Activated naive CD4-positive, alpha-beta T cell treated with anti-CD3 and anti-CD28 coated beads for 36 hours (primary cell): Measurements from ENCODE around the gene FAS. TPM values are rescaled to one million over a fixed set of nuclear protein-coding genes. Genes with fewer than 3 reads are reported as not detected.
A peak's percentile ranks its signal among the peaks of the same experiment; 100 is the strongest.

Experiments used
- CTCF ChIA-PET: fragments of 350-600 bp; sonication (Branson Sonifier 250); formaldehyde crosslinking; loops from one replicate; lab custom pipeline; 2021; ENCODE audit warnings: antibody characterized with exemption; lab: Charles Lee
- DNase-seq: peaks from one replicate; pipeline ENCODE4 v3.0.0-alpha.2; 2020
- H3K27ac Mint-ChIP-seq: one replicate; pipeline ENCODE4 v1.8.0; 2021; ENCODE audit warnings: mild to moderate bottlenecking, mixed read lengths
- H3K27me3 Mint-ChIP-seq: one replicate; pipeline ENCODE4 v1.8.0; 2021; ENCODE audit warnings: low read depth, mixed read lengths
- H3K36me3 Mint-ChIP-seq: one replicate; pipeline ENCODE4 v1.8.0; 2021; ENCODE audit warnings: low read depth, mixed read lengths
- H3K4me1 Mint-ChIP-seq: one replicate; pipeline ENCODE4 v1.8.0; 2021; ENCODE audit warnings: low read depth, mixed read lengths
- H3K4me3 Mint-ChIP-seq: one replicate; pipeline ENCODE4 v1.8.0; 2021; ENCODE audit warnings: mild to moderate bottlenecking, moderate library complexity, mixed read lengths
- H3K9me3 Mint-ChIP-seq: one replicate; pipeline ENCODE4 v1.8.0; 2021; ENCODE audit warnings: mixed read lengths
- intact Hi-C: fragments of 100-400 bp; cut with micrococcal nuclease; formaldehyde crosslinking; loops from one replicate; pipeline ENCODE4 v1.15.1; 2023
- total RNA-seq, 2 experiments: library from RNA; stranded (reverse); gene quantifications; one replicate each; pipeline ENCODE4 v1.2.3, GENCODE V29; 2021

FAS gene
- total RNA-seq, 2 experiments from 2014 or later: 69.3 to 72.9 TPM

DNA sequence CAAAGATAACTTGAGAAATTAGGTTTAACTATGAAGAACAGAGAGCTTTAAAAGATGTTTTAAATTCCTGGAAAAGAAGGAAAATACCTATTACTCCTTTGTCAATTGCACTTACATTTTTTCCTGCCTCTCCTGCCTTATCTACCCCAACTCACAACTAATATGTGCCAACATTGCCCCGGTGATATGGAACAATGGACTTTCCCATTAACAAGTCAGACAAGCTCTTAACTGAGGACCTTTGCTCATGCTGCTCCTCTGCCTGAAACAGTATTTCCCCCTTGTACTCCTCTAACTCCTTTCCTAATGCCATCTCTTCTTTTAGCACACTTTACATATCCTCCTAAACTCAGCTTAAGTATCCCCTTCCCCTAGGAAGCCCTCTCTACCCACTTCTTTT lies 33.2 kb upstream of the FAS start:
- CTCF ChIA-PET: no interaction called here
- intact Hi-C loops: no loop called here
- Mint-ChIP-seq H3K9me3 (no peaks in the 10 kb centered on the region), H3K27ac (no peak overlapping the region), H3K4me1 (peaks cover 20% of the 10 kb centered on the region), H3K27me3 (no peaks in the 10 kb centered on the region), H3K36me3 (no peaks in the 10 kb centered on the region), H3K4me3 (no peak overlapping the region)
- DNase-seq: no peak

DNA sequence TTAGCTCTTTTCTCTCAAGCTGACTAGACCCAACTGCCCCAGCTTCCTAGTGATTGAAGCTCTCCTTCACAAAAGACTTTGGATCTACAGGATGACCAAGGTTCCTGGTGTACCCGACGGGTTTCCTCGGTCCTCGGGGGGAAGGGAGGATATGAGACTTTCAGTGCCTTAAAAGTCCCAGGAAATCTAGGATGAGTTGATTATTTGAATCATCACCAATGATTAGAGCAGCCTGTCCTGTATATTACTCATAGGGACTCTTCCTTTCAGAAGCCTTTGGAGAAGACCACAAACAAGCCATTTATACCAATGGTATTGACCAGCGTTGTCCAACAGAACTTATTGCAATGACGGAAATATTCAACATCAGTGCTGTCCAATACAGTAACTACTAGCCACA lies 31.9 kb upstream of the FAS start:
- Mint-ChIP-seq H3K9me3 (no peaks in the 10 kb centered on the region), H3K27ac (no peak overlapping the region), H3K36me3 (no peaks in the 10 kb centered on the region), H3K4me3 (no peak overlapping the region), H3K4me1 (peaks cover 24% of the 10 kb centered on the region), H3K27me3 (no peaks in the 10 kb centered on the region)
- intact Hi-C loops: no loop called here
- CTCF ChIA-PET: interaction anchor here (0.9 kb wide), 1 partner anchor 127 kb away, joined by 3 read pairs; no protein-coding TSS in a partner anchor
- no peak for DNase-seq

DNA sequence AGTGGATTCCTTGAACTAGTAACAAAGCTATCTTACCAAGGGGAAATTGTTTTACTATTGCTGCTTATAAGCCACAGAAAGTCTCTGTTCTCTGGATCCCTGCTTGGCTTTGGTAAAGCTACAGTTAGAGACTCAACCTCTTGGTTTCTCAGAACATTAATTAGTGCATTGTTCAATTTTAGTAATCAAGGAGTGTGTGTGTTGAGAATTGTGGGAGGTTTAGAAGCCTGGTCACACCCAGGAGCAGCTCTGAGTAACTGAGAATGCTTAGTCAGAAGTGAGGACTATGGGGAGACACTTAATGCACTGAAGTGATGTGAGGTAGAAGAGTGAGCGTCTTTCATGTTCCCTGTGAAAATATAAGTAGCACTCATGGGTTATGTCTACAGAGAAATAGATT lies 29.8 kb upstream of the FAS start:
- Mint-ChIP-seq H3K4me3 (no peak overlapping the region), H3K4me1 (peaks cover 24% of the 10 kb centered on the region), H3K27me3 (no peaks in the 10 kb centered on the region), H3K36me3 (no peaks in the 10 kb centered on the region), H3K9me3 (no peaks in the 10 kb centered on the region), H3K27ac (no peak overlapping the region)
- CTCF ChIA-PET: interaction anchor here (0.5 to 1.4 kb wide), 2 partner anchors 31 to 257 kb away, joined by 3 to 4 read pairs; no protein-coding TSS in a partner anchor
- peak; percentile 32 for DNase-seq
- intact Hi-C loops: loop anchor here (1.0 kb wide), 3 partner anchors 14 to 40 kb away; partner anchors contain the start of gene FAS

GRCh38 chr10:88961266-88961665 lies 29.3 kb upstream of the FAS start:
- no peaks in the 10 kb centered on the region for H3K27me3 Mint-ChIP-seq

DNA sequence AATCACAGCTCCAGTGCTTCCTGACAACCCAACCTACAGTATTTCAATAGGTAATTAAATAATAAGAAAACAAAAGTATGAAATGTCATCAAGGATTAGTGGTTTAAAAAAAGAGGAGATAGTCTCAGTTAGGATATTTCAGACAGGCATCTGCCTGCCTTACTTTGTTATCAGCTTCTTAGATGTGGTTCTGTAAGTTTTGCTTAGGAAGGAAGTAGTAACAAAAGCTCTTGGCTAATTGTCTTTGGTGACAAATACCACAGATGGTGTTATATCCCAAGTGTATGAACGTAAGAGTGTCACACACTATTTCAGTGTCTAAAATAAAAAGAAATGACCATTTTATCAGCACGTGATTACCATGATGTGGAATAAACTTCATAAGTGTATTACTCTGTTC lies 28.3 kb upstream of the FAS start:
- intact Hi-C loops: no loop called here
- Mint-ChIP-seq H3K27me3 (no peaks in the 10 kb centered on the region), H3K9me3 (no peaks in the 10 kb centered on the region), H3K27ac (no peak overlapping the region), H3K4me1 (peaks cover 24% of the 10 kb centered on the region), H3K4me3 (no peak overlapping the region), H3K36me3 (no peaks in the 10 kb centered on the region)
- CTCF ChIA-PET: interaction anchor here (0.9 to 1.4 kb wide), 3 partner anchors 28 to 256 kb away, joined by 3 read pairs; no protein-coding TSS in a partner anchor
- DNase-seq: no peak

More at GRCh38 chr10:88961266-88961665, 29.3 kb upstream of the FAS start:
- CTCF ChIA-PET: interaction anchor here (0.5 to 1.4 kb wide), 2 partner anchors 30 to 257 kb away, joined by 3 to 4 read pairs; no protein-coding TSS in a partner anchor
- no peaks in the 10 kb centered on the region for H3K9me3 Mint-ChIP-seq
- H3K27ac Mint-ChIP-seq: no peak overlapping the region
- H3K4me1 Mint-ChIP-seq: peaks cover 24% of the 10 kb centered on the region
- intact Hi-C loops: loop anchor here (1.0 kb wide), 3 partner anchors 14 to 40 kb away; partner anchors contain the start of gene FAS
- H3K4me3 Mint-ChIP-seq: no peak overlapping the region
- DNase-seq: no peak
- no peaks in the 10 kb centered on the region for H3K36me3 Mint-ChIP-seq

- CTCF ChIA-PET: interaction anchor here (0.8 to 1.1 kb wide), 3 partner anchors 9 to 128 kb away, joined by 3 read pairs; no protein-coding TSS in a partner anchor
- H3K4me1 Mint-ChIP-seq: peaks cover 24% of the 10 kb centered on the region
- no peaks in the 10 kb centered on the region for H3K9me3 Mint-ChIP-seq
- no peaks in the 10 kb centered on the region for H3K36me3 Mint-ChIP-seq
- no peak overlapping the region for H3K4me3 Mint-ChIP-seq
- intact Hi-C loops: no loop called here
- no peak overlapping the region for H3K27ac Mint-ChIP-seq
- no peak for DNase-seq
- no peaks in the 10 kb centered on the region for H3K27me3 Mint-ChIP-seq
These were observed 27.3 kb upstream of the FAS start for GRCh38 chr10:88963318-88963717.

DNA sequence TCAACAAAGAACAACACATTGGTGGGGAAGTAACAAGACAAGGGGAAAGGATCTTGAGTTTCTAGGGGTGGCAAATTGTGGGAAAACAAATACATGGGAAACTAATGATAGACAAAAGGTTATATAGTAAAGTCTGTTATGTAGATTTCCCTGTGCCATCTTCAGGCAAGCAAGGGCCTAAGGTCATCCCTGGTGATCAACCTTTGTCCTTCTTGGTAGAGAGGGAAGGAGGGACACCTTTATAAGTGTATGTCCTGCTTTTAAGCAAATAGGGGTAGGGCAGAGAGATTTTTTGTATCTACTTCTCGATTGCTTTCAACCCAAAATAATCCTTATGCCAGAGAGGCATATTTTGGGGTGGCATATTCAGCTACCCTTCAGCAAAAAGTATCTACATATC lies 26.2 kb upstream of the FAS start:
- intact Hi-C loops: no loop called here
- CTCF ChIA-PET: interaction anchor here (0.6 to 1.0 kb wide), 2 partner anchors 31 to 253 kb away, joined by 3 read pairs; no protein-coding TSS in a partner anchor
- H3K9me3 Mint-ChIP-seq: no peaks in the 10 kb centered on the region
- no peak overlapping the region for H3K4me3 Mint-ChIP-seq
- no peaks in the 10 kb centered on the region for H3K27me3 Mint-ChIP-seq
- H3K4me1 Mint-ChIP-seq: peaks cover 24% of the 10 kb centered on the region
- DNase-seq: no peak
- no peak overlapping the region for H3K27ac Mint-ChIP-seq
- H3K36me3 Mint-ChIP-seq: no peaks in the 10 kb centered on the region

- no peak for DNase-seq
- Mint-ChIP-seq H3K27me3 (no peaks in the 10 kb centered on the region), H3K4me1 (peaks cover 24% of the 10 kb centered on the region), H3K4me3 (no peak overlapping the region), H3K36me3 (no peaks in the 10 kb centered on the region), H3K27ac (no peak overlapping the region), H3K9me3 (no peaks in the 10 kb centered on the region)
- intact Hi-C loops: no loop called here
- CTCF ChIA-PET: interaction anchor here (0.7 kb wide), 1 partner anchor 252 kb away, joined by 3 read pairs; no protein-coding TSS in a partner anchor
These were observed 25.7 kb upstream of the FAS start for GRCh38 chr10:88964869-88965415.

- Mint-ChIP-seq H3K4me3 (no peak overlapping the region), H3K27ac (no peak overlapping the region), H3K36me3 (no peaks in the 10 kb centered on the region), H3K27me3 (no peaks in the 10 kb centered on the region), H3K4me1 (peaks cover 9% of the 10 kb centered on the region), H3K9me3 (no peaks in the 10 kb centered on the region)
- intact Hi-C loops: no loop called here
- CTCF ChIA-PET: no interaction called here
- DNase-seq: no peak
These were observed 23.8 kb upstream of the FAS start for GRCh38 chr10:88966797-88967196.

- Mint-ChIP-seq H3K9me3 (no peaks in the 10 kb centered on the region), H3K4me3 (no peak overlapping the region), H3K4me1 (no peaks in the 10 kb centered on the region), H3K27me3 (no peaks in the 10 kb centered on the region), H3K27ac (no peak overlapping the region), H3K36me3 (no peaks in the 10 kb centered on the region)
- intact Hi-C loops: no loop called here
- DNase-seq: no peak
- CTCF ChIA-PET: no interaction called here
These were observed 22.2 kb upstream of the FAS start for GRCh38 chr10:88968391-88968790.

DNA sequence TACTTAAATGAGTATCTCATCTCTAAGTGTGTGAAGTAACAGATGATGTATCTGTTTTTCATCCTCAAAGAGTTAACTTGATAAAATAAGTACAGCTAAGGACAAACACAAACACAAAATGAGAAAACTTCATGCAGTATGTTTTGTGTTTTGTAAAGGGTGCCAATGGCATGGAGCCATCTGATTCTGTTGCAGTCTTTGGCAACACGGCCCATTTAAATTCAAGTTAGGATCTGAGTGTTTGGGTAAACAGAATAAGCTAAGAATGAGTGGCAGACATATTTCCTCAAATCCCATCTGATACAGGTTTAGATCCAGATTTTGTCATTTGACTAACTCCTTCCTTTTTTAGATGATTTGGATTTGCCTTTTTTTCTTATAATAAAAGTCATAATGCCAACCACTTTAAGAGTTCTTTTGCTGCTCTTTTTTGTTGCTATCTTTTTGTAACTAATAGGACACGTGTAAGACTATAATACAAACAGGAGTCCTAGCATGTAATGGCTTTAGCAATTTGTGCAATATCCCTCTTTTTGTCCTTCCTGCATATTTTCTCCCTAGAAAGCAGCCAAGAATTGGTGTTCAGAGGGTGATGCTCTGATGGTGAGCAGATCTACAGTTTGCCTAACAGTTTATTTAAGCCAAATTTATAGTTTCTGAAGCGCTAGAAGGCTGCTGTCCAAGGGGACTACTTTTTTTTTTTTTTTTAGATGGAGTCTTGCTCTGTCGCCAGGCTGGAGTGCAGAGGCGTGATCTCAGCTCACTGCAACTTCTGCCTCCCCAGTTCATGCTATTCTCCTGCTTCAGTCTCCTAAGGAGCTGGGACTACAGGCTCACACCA lies 19.2 kb upstream of the FAS start:
- intact Hi-C loops: no loop called here
- DNase-seq: no peak
- Mint-ChIP-seq H3K36me3 (no peaks in the 10 kb centered on the region), H3K4me1 (peaks cover 8% of the 10 kb centered on the region), H3K4me3 (no peak overlapping the region), H3K9me3 (no peaks in the 10 kb centered on the region), H3K27me3 (no peaks in the 10 kb centered on the region), H3K27ac (no peak overlapping the region)
- CTCF ChIA-PET: interaction anchor here (1.2 kb wide), 1 partner anchor 18 kb away, joined by 3 read pairs; no protein-coding TSS in a partner anchor

DNA sequence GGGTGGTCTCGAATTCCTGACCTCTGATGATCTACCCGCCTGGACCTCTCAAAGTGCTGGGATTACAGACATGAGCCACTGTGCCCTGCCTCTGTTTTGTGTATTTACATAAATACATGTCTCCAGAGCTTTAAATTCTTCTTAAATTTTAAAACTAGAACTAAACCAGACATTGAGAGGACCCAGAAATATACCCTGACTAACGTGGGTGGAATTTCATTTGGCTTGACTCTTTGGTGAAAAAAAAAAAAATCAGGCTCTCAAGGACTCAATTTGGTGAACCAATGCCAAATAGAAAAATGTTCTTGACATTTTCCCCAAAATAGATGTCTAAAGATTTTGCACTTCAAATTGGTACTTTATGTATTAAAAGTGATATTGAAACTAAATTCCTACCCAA lies 16.6 kb upstream of the FAS start:
- intact Hi-C loops: no loop called here
- Mint-ChIP-seq H3K36me3 (no peaks in the 10 kb centered on the region), H3K4me1 (peaks cover 8% of the 10 kb centered on the region), H3K27me3 (no peaks in the 10 kb centered on the region), H3K4me3 (no peak overlapping the region), H3K9me3 (no peaks in the 10 kb centered on the region), H3K27ac (no peak overlapping the region)
- CTCF ChIA-PET: interaction anchor here (1.9 kb wide), 1 partner anchor 40 kb away, joined by 6 read pairs; no protein-coding TSS in a partner anchor
- no peak for DNase-seq
